ENCODE results near the gene ANKRD29.

Gene ANKRD29

GRCh38 chr18:23570912-23571504 is 91.7 kb downstream of the ANKRD29 start:
- Histone ChIP-seq H3K4me3 (ENCODE audit: low read depth, low read length) (no peak overlapping the region), H3K4me1 (ENCODE audit: control insufficient read depth, insufficient read depth, low read length) (peaks cover 6% of the 10 kb centered on the region), H3K36me3 (ENCODE audit: control insufficient read depth in 2 of 2, insufficient read depth in 1 of 2, low read length in 2 of 2) (peaks cover 25 to 74% of the 10 kb centered on the region in 2 experiments; a peak in 2 of 3 replicates), H3K27ac (ENCODE audit: extremely low read depth, low read depth, low read length) (no peak overlapping the region), H3K9me3 (ENCODE audit: control insufficient read depth, insufficient read depth, low read depth, low read length) (no peaks in the 10 kb centered on the region)
- POLR2A ChIA-PET: no interaction called here
- CTCF ChIA-PET: interaction anchor here (0.7 to 1.4 kb wide), 4 partner anchors 17 to 158 kb away, joined by 3 to 5 read pairs (median 4); no protein-coding TSS in a partner anchor
- TF ChIP-seq ZNF701 (tag by site-specific recombination; IDR thresholded peaks at IDR 0.05) (no peak), PRDM2 (tag by site-specific recombination; IDR thresholded peaks at IDR 0.05; ENCODE audit: borderline replicate concordance) (no peak), PRDM6 (tag by site-specific recombination; IDR thresholded peaks at IDR 0.05) (no peak), KLF9 (tag by site-specific recombination; IDR thresholded peaks at IDR 0.05; ENCODE audit: low read depth) (no peak), EGR2 (tag by site-specific recombination; IDR thresholded peaks at IDR 0.05; ENCODE audit: low read depth) (no peak), ZNF404 (tag by site-specific recombination; IDR thresholded peaks at IDR 0.05) (no peak), ZNF394 (tag by site-specific recombination; IDR thresholded peaks at IDR 0.05; ENCODE audit: borderline replicate concordance) (no peak), ZNF423 (tag by site-specific recombination; IDR thresholded peaks at IDR 0.05) (no peak), GFI1B (tag by site-specific recombination; IDR thresholded peaks at IDR 0.05) (no peak), ZNF223 (tag by site-specific recombination; IDR thresholded peaks at IDR 0.05) (no peak), ZNF610 (tag by site-specific recombination; IDR thresholded peaks at IDR 0.05; ENCODE audit: borderline replicate concordance) (no peak)
- TF ChIP-seq, protein P1, sequence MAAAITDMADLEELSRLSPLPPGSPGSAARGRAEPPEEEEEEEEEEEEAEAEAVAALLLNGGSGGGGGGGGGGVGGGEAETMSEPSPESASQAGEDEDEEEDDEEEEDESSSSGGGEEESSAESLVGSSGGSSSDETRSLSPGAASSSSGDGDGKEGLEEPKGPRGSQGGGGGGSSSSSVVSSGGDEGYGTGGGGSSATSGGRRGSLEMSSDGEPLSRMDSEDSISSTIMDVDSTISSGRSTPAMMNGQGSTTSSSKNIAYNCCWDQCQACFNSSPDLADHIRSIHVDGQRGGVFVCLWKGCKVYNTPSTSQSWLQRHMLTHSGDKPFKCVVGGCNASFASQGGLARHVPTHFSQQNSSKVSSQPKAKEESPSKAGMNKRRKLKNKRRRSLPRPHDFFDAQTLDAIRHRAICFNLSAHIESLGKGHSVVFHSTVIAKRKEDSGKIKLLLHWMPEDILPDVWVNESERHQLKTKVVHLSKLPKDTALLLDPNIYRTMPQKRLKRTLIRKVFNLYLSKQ (tag by site-specific recombination; IDR thresholded peaks at IDR 0.05; ENCODE audit: borderline replicate concordance): no peak

DNA sequence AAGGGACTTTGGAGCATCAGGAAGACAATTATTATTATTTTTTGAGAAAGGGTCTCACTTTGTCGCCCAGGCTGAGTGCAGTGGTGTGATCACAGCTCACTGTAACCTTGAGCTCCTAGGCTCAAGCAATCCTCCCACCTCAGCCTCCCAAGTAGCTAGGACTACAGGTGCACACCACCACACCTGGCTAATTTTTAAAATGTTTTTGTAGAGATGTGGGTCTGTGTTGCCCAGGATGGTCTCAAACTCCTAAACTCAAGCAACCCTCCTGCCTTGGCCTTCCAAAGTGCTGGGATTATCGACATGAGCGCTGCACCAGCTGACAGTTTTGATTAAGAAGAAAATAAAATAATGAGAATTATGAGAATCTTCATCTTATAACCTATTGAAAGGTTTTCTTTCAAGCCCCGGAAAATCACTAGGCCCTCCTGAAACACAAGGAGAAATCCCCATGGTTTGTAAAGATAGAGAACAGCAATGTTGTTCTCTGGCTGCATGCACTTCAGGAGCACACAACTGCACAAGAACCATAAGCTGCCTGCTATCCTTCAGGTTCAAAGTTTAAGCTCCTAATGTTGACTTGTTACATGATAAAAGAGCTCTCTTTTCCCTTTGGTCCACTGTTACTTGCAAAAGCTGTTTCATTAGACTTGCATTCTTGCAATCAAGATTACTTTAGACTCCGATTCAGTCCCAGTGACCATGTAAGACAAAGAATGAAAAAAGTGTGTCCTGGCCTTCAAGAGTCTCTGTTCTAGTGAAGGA is 93.2 kb downstream of the ANKRD29 start:
- Histone ChIP-seq H3K36me3 (ENCODE audit: control insufficient read depth in 2 of 2, insufficient read depth in 1 of 2, low read length in 2 of 2) (peaks cover 32 to 73% of the 10 kb centered on the region in 2 experiments), H3K9me3 (ENCODE audit: control insufficient read depth, insufficient read depth, low read depth, low read length) (no peaks in the 10 kb centered on the region), H3K4me1 (ENCODE audit: control insufficient read depth, insufficient read depth, low read length) (peaks cover 6% of the 10 kb centered on the region), H3K27ac (ENCODE audit: extremely low read depth, low read depth, low read length) (no peak overlapping the region), H3K4me3 (ENCODE audit: low read depth, low read length) (no peak overlapping the region)
- ChIA-PET CTCF (interaction anchor here (0.9 kb wide), 1 partner anchor 52 kb away, joined by 3 read pairs; no protein-coding TSS in a partner anchor), POLR2A (no interaction called here)
- TF ChIP-seq ZNF548 (tag by site-specific recombination; IDR thresholded peaks at IDR 0.05) (no peak), ZNF112 (tag by site-specific recombination; IDR thresholded peaks at IDR 0.05) (no peak), ZXDB (tag by site-specific recombination; IDR thresholded peaks at IDR 0.05) (no peak), ZNF174 (tag by site-specific recombination; IDR thresholded peaks at IDR 0.05) (no peak), GLI2 (tag by site-specific recombination; IDR thresholded peaks at IDR 0.05; ENCODE audit: borderline replicate concordance, low read depth) (no peak), BCL11B (tag by site-specific recombination; IDR thresholded peaks at IDR 0.05; ENCODE audit: low read depth) (no peak), ZNF223 (tag by site-specific recombination; IDR thresholded peaks at IDR 0.05) (no peak)
- TF ChIP-seq, protein P2, sequence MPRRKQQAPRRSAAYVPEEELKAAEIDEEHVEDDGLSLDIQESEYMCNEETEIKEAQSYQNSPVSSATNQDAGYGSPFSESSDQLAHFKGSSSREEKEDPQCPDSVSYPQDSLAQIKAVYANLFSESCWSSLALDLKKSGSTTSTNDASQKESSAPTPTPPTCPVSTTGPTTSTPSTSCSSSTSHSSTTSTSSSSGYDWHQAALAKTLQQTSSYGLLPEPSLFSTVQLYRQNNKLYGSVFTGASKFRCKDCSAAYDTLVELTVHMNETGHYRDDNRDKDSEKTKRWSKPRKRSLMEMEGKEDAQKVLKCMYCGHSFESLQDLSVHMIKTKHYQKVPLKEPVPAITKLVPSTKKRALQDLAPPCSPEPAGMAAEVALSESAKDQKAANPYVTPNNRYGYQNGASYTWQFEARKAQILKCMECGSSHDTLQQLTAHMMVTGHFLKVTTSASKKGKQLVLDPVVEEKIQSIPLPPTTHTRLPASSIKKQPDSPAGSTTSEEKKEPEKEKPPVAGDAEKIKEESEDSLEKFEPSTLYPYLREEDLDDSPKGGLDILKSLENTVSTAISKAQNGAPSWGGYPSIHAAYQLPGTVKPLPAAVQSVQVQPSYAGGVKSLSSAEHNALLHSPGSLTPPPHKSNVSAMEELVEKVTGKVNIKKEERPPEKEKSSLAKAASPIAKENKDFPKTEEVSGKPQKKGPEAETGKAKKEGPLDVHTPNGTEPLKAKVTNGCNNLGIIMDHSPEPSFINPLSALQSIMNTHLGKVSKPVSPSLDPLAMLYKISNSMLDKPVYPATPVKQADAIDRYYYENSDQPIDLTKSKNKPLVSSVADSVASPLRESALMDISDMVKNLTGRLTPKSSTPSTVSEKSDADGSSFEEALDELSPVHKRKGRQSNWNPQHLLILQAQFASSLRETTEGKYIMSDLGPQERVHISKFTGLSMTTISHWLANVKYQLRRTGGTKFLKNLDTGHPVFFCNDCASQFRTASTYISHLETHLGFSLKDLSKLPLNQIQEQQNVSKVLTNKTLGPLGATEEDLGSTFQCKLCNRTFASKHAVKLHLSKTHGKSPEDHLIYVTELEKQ (tag by site-specific recombination; IDR thresholded peaks at IDR 0.05; ENCODE audit: borderline replicate concordance): no peak

Data from HEK293 (cell line).